B cell (primary cell): Measurements from ENCODE around the gene TCTN3. TPM values are rescaled to one million over a fixed set of nuclear protein-coding genes. Genes with fewer than 3 reads are reported as not detected.

Experiments
- ATAC-seq: fragments of 200-7000 bp; cut with Tn5 transposase; one replicate; pipeline ENCODE4 v1.10.0; 2021; ENCODE audit warnings: low read depth, mild to moderate bottlenecking, moderate number of reproducible peaks, moderate library complexity
- CTCF ChIA-PET: fragments of 350-600 bp; sonication (Branson Sonifier 250); formaldehyde crosslinking; loops from one replicate; lab custom pipeline; 2021; ENCODE audit warnings: antibody characterized with exemption, inconsistent platforms; lab: Charles Lee
- POLR2A ChIA-PET: fragments of 350-600 bp; sonication (Branson Sonifier 250); formaldehyde crosslinking; loops from one replicate; lab custom pipeline; 2021; ENCODE audit warnings: antibody characterized with exemption; lab: Charles Lee
- DNase-seq: peaks from one replicate; pipeline ENCODE4 v3.0.0; 2013
- H2AFZ ChIP-seq: 2 replicates; pipeline ENCODE4 v1.6.1; 2012; ENCODE audit warnings: mild to moderate bottlenecking, low read depth, low read length; ENCODE audit not compliant: insufficient read depth, poor library complexity, severe bottlenecking
- H3K27ac ChIP-seq, 2 donors: 1 replicate in 1 of 2; 2 replicates in 1 of 2; pipeline ENCODE4 v1.5.1; 2012 to 2013; ENCODE audit warnings: low read length in 2 of 2, mild to moderate bottlenecking in 2 of 2, moderate library complexity in 1 of 2
- H3K27me3 ChIP-seq, 4 experiments: fragments of 200-600 bp in 1 of 4; sonication (generic) in 1 of 4; replicated peaks in 1 of 4; 1 replicate in 2 of 4; 2 replicates in 2 of 4; pipeline versions ENCODE4 v1.6.1 to v1.7.0; 2013 to 2016; ENCODE audit warnings: low read length in 3 of 4, mild to moderate bottlenecking in 2 of 4, mixed read lengths in 1 of 4, moderate library complexity in 1 of 4; ENCODE audit not compliant: insufficient read depth in 4 of 4, control insufficient read depth in 3 of 4; ENCODE audit errors: control extremely low read depth in 1 of 4
- H3K36me3 ChIP-seq, 2 experiments: replicated peaks in 1 of 2; 1 replicate in 1 of 2; 2 replicates in 1 of 2; pipeline versions ENCODE4 v1.6.1 to v1.7.1; 2013; ENCODE audit warnings: low read length in 1 of 2; ENCODE audit not compliant: insufficient read depth in 2 of 2, control insufficient read depth in 1 of 2; ENCODE audit errors: control extremely low read depth in 1 of 2, extremely low read depth in 1 of 2
- H3K4me1 ChIP-seq, 2 donors: fragments of 200-600 bp in 1 of 2; sonication (generic) in 1 of 2; 1 replicate in 1 of 2; 2 replicates in 1 of 2; pipeline versions ENCODE4 v1.5.1 to v1.6.1; 2013 to 2017; ENCODE audit warnings: low read length in 2 of 2; ENCODE audit not compliant: control insufficient read depth in 2 of 2, insufficient read depth in 2 of 2
- H3K4me2 ChIP-seq: replicated peaks from 2 replicates; pipeline ENCODE3; 2012; ENCODE audit warnings: mild to moderate bottlenecking, low read depth, low read length; ENCODE audit not compliant: poor library complexity, severe bottlenecking
- H3K4me3 ChIP-seq, 5 experiments: fragments of 200-600 bp in 1 of 5; sonication (generic) in 1 of 5; 1 replicate in 3 of 5; 2 replicates in 2 of 5; pipeline versions ENCODE4 v1.5.1 to v1.7.0; 2011 to 2016; ENCODE audit warnings: low read length in 4 of 5, mild to moderate bottlenecking in 4 of 5, low read depth in 2 of 5, control low read depth in 1 of 5, moderate library complexity in 1 of 5; ENCODE audit not compliant: insufficient read depth in 1 of 5; ENCODE audit errors: control extremely low read depth in 1 of 5, extremely low read depth in 1 of 5
- H3K79me2 ChIP-seq: fragments of 200-600 bp; sonication (generic); one replicate; pipeline ENCODE4 v1.6.0; 2016; ENCODE audit warnings: low read length; ENCODE audit not compliant: control insufficient read depth, insufficient read depth
- H3K9ac ChIP-seq: fragments of 200-600 bp; sonication (generic); 2 replicates; pipeline ENCODE4 v1.6.1; 2017; ENCODE audit warnings: mild to moderate bottlenecking, low read length, moderate library complexity
- H3K9me3 ChIP-seq, 3 donors: one replicate each; pipeline versions ENCODE4 v1.6.1 to v1.7.1; 2013; ENCODE audit warnings: low read length in 2 of 3; ENCODE audit not compliant: control insufficient read depth in 2 of 3, insufficient read depth in 1 of 3; ENCODE audit errors: control extremely low read depth in 1 of 3
- H4K20me1 ChIP-seq: 2 replicates; pipeline ENCODE4 v1.6.0; 2012; ENCODE audit warnings: mild to moderate bottlenecking, low read length; ENCODE audit not compliant: insufficient read depth, control insufficient read depth, poor library complexity, severe bottlenecking
- H3K27ac Mint-ChIP-seq: one replicate; pipeline ENCODE4 v1.8.0; 2021; ENCODE audit warnings: mixed read lengths
- H3K27me3 Mint-ChIP-seq: one replicate; pipeline ENCODE4 v1.8.0; 2021; ENCODE audit warnings: mixed read lengths
- H3K4me1 Mint-ChIP-seq: one replicate; pipeline ENCODE4 v1.8.0; 2021; ENCODE audit warnings: mixed read lengths
- H3K4me3 Mint-ChIP-seq: one replicate; pipeline ENCODE4 v1.8.0; 2021; ENCODE audit warnings: mixed read lengths
- H3K9me3 Mint-ChIP-seq: one replicate; pipeline ENCODE4 v1.8.0; 2022; ENCODE audit warnings: mixed read lengths; ENCODE audit not compliant: insufficient read depth
- EZH2 ChIP-seq: IDR thresholded peaks from 2 replicates; pipeline ENCODE4 v1.6.1; 2012; ENCODE audit warnings: borderline replicate concordance, low read depth, mild to moderate bottlenecking, moderate library complexity, low read length; ENCODE audit not compliant: insufficient read depth, poor library complexity, severe bottlenecking
- WGBS: methylation state at CpG from one replicate; pipeline ENCODE4 v1.1.5; 2013; ENCODE audit warnings: missing lambda C conversion rate; ENCODE audit not compliant: insufficient coverage; 5-methylcytosine and 5-hydroxymethylcytosine counted together
- intact Hi-C: fragments of 100-400 bp; cut with micrococcal nuclease; formaldehyde crosslinking; loops from one replicate; pipeline ENCODE4 v1.10.0; 2022
- polyA plus RNA-seq: library from polyadenylated mRNA; depleted of rRNA; stranded (reverse); fragments of >200 nt; gene quantifications from 2 replicates; pipeline ENCODE4 v1.2.3, GENCODE V29; 2012
- total RNA-seq, 2 donors: library from RNA; stranded (reverse); fragments of 120-200 nt in 1 of 2; gene quantifications; 1 replicate in 1 of 2; 2 replicates in 1 of 2; pipeline versions ENCODE4 v1.2.3 to v1.2.4, GENCODE V29; 2013 to 2022
- TF ChIP-seq, protein P1 (sequence below): fragments of 200-600 bp; IDR thresholded peaks from one replicate; pipeline ENCODE4 v1.8.0; 2022; ENCODE audit warnings: antibody characterized with exemption, mild to moderate bottlenecking

Gene TCTN3
- total and polyA plus RNA-seq, 2 donors (not counting 1 experiment from before 2014, with no cell fraction given): 16.9 to 34.1 TPM

- POLR2A ChIA-PET: no interaction called here
- DNase-seq (peak; percentile 96), ATAC-seq (peak; percentile 95)
- Histone ChIP-seq H3K4me3 (peak within 1 kb of the TSS; percentile 0 to 74 (median 64)), H3K9me3 (peaks cover 0 to under 1% (median 0%) of the 10 kb centered on the region in 3 donors), H2AFZ (peak within 1 kb of the TSS; percentile 79), H3K79me2 (peaks cover 14% of the 10 kb centered on the region), H3K9ac (peak within 1 kb of the TSS; percentile 71), H3K27me3 (no peaks in the 10 kb centered on the region), H3K36me3 (peaks cover 0 to 7% of the 10 kb centered on the region in 2 experiments), H3K4me1 (peaks cover 7 to 13% of the 10 kb centered on the region in 2 donors), H3K4me2 (peak within 1 kb of the TSS; percentile 85), H3K27ac (peak within 1 kb of the TSS in 1 of 2 donors; percentile 27), H4K20me1 (peaks cover 2% of the 10 kb centered on the region)
- CTCF ChIA-PET: interaction anchor here (1.5 to 2.1 kb wide), 2 partner anchors 185 to 209 kb away, joined by 5 to 8 read pairs; no protein-coding TSS in a partner anchor
- Mint-ChIP-seq H3K9me3 (no peaks in the 10 kb centered on the region), H3K27me3 (no peaks in the 10 kb centered on the region), H3K4me3 (peak within 1 kb of the TSS; percentile 98), H3K27ac (peak within 1 kb of the TSS; percentile 93), H3K4me1 (peaks cover 30% of the 10 kb centered on the region)
- no peak for TF ChIP-seq EZH2
- TF ChIP-seq, protein P1, sequence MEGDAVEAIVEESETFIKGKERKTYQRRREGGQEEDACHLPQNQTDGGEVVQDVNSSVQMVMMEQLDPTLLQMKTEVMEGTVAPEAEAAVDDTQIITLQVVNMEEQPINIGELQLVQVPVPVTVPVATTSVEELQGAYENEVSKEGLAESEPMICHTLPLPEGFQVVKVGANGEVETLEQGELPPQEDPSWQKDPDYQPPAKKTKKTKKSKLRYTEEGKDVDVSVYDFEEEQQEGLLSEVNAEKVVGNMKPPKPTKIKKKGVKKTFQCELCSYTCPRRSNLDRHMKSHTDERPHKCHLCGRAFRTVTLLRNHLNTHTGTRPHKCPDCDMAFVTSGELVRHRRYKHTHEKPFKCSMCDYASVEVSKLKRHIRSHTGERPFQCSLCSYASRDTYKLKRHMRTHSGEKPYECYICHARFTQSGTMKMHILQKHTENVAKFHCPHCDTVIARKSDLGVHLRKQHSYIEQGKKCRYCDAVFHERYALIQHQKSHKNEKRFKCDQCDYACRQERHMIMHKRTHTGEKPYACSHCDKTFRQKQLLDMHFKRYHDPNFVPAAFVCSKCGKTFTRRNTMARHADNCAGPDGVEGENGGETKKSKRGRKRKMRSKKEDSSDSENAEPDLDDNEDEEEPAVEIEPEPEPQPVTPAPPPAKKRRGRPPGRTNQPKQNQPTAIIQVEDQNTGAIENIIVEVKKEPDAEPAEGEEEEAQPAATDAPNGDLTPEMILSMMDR: no peak
- under 1% methylated on average over 82 of the region's 83 CpGs for WGBS
- intact Hi-C loops: loop anchor here (1.0 to 10.0 kb wide), 3 partner anchors 37 to 928 kb away; partner anchors contain the start of genes SORBS1, TCTN3 and TM9SF3
Observed at GRCh38 chr10:95656291-95657164, 37.2 kb downstream of the TCTN3 start, which contains the start of gene ALDH18A1. Gene ALDH18A1 (minus strand): TSS chr10:95656711. CDS start chr10:95653377, 3,334 bp downstream.
